GM19438 (cell line): ENCODE results near the gene TSC22D2.
"Not testable (repeated sequence)": the region's sequence is repeated elsewhere in the genome, so short reads cannot be mapped to it uniquely, and the experiment has no call there.

Source experiments
- ATAC-seq: cut with Tn5 transposase; IDR thresholded peaks from one replicate; pipeline ENCODE4 v1.9.1; 2021; ENCODE audit warnings: low read depth; ENCODE audit not compliant: unreplicated experiment

Gene TSC22D2

GRCh38 chr3:150479370-150479769, 71.3 kb downstream of the TSC22D2 start:
- no peak for ATAC-seq

GRCh38 chr3:150480877-150481276, 72.8 kb downstream of the TSC22D2 start:
- no peak for ATAC-seq

- no peak for ATAC-seq
Observed at GRCh38 chr3:150483226-150483625, 75.1 kb downstream of the TSC22D2 start.

- no peak for ATAC-seq
Observed at GRCh38 chr3:150484410-150484809, 76.3 kb downstream of the TSC22D2 start.

- no peak for ATAC-seq
Observed at GRCh38 chr3:150488867-150489266, 80.8 kb downstream of the TSC22D2 start.

GRCh38 chr3:150490277-150490986, 82.3 kb downstream of the TSC22D2 start:
- ATAC-seq = no peak

GRCh38 chr3:150494411-150494977, 86.4 kb downstream of the TSC22D2 start:
- no peak for ATAC-seq

- ATAC-seq = no peak
Observed at GRCh38 chr3:150495149-150495548, 87.1 kb downstream of the TSC22D2 start.

- ATAC-seq = no peak
Observed at GRCh38 chr3:150495563-150496168, 87.6 kb downstream of the TSC22D2 start.

- ATAC-seq = no peak
Observed at GRCh38 chr3:150497956-150498355, 89.9 kb downstream of the TSC22D2 start.

- ATAC-seq = not testable (repeated sequence)
Observed at GRCh38 chr3:150500960-150501359, 92.9 kb downstream of the TSC22D2 start.

- no peak for ATAC-seq
Observed at GRCh38 chr3:150503402-150504099, 95.5 kb downstream of the TSC22D2 start.

GRCh38 chr3:150504483-150504882, 96.4 kb downstream of the TSC22D2 start:
- no peak for ATAC-seq

- ATAC-seq = no peak
Observed at GRCh38 chr3:150508401-150508800, 100.3 kb downstream of the TSC22D2 start.

GRCh38 chr3:150509780-150510179, 101.7 kb downstream of the TSC22D2 start:
- ATAC-seq = no peak

- no peak for ATAC-seq
Observed at GRCh38 chr3:150511122-150511821, 103.2 kb downstream of the TSC22D2 start.

- ATAC-seq = no peak
Observed at GRCh38 chr3:150515210-150515609, 107.1 kb downstream of the TSC22D2 start.
